ENCODE measurements around the gene NCAPD2. TPM values are rescaled to one million over a fixed set of nuclear protein-coding genes. Genes with fewer than 3 reads are reported as not detected.

The NCAPD2 gene
- total and polyA plus RNA-seq, 2 of the 4 experiments (the other 2 are of a cell fraction) = 35.6 to 57.9 TPM

- Histone ChIP-seq H3K79me1 (ENCODE audit: low read depth in 1 of 2, low read length in 2 of 2) (peaks cover 26 to 75% of the 10 kb centered on the region in 2 experiments; a peak in 3 of 4 replicates), H3K56ac (ENCODE audit: extremely low read depth, insufficient read depth, low read length) (peak overlapping the region; percentile 65; the same call in 1 of the 2 replicates), H3K4me3 (ENCODE audit: insufficient read depth, low read depth, low read length) (peak overlapping the region; percentile 82), H2AK5ac (ENCODE audit: low read depth, low read length) (peak overlapping the region; percentile 45; the same call in 1 of the 2 replicates), H3K27ac (ENCODE audit: insufficient read depth, low read length) (peak overlapping the region; percentile 46), H2BK15ac (ENCODE audit: low read depth, low read length) (no peak overlapping the region), H3K4ac (ENCODE audit: low read depth, low read length) (peak overlapping the region; percentile 70), H3K36me3 (ENCODE audit: control insufficient read depth, insufficient read depth, low read length) (peaks cover 14% of the 10 kb centered on the region), H2AK9ac (replicated peaks; ENCODE audit: low read depth, low read length, poor library complexity) (peak overlapping the region; percentile 94), H3K9me3 (ENCODE audit: control insufficient read depth, insufficient read depth, low read length) (no peaks in the 10 kb centered on the region), H4K8ac (ENCODE audit: low read depth in 2 of 2, low read length in 2 of 2) (peak overlapping the region in 1 of 2 experiments; percentile 72; a peak in 1 of 4 replicates), H3K9me1 (ENCODE audit: insufficient read depth, low read length) (peaks cover 21% of the 10 kb centered on the region), H2BK5ac (ENCODE audit: low read depth, low read length, poor library complexity, severe bottlenecking) (peak overlapping the region; percentile 69), H3K18ac (ENCODE audit: low read depth, low read length) (no peak overlapping the region; the same call in 1 of the 2 replicates), H2AFZ (replicated peaks; ENCODE audit: low read length, poor library complexity) (peak overlapping the region; percentile 73), H3K9ac (ENCODE audit: low read depth, low read length) (peak overlapping the region; percentile 74), H3K27me3 (ENCODE audit: control insufficient read depth, insufficient read depth, low read length) (no peaks in the 10 kb centered on the region), H2BK120ac (ENCODE audit: low read depth, low read length) (peak overlapping the region; percentile 49; the same call in 1 of the 2 replicates), H3K4me2 (ENCODE audit: low read depth, low read length) (peak overlapping the region; percentile 100), H4K5ac (ENCODE audit: low read depth, low read length) (peak overlapping the region; percentile 24), H4K91ac (ENCODE audit: insufficient read depth, low read depth, low read length) (peak overlapping the region; percentile 34; the same call in 1 of the 2 replicates), H4K20me1 (ENCODE audit: insufficient read depth, low read length) (peaks cover 26% of the 10 kb centered on the region; the same call in 1 of the 2 replicates), H3K4me1 (ENCODE audit: control insufficient read depth, insufficient read depth, low read length) (peaks cover 40% of the 10 kb centered on the region), H3K14ac (replicated peaks; ENCODE audit: low read depth, low read length) (peak overlapping the region; percentile 97), H2BK20ac (ENCODE audit: low read depth, low read length) (no peak overlapping the region), H3K23ac (ENCODE audit: low read depth, low read length) (peak overlapping the region; percentile 98)
- dilution Hi-C loops (cut with HindIII; ENCODE audit: low sequenced_read_pairs, unreplicated experiment) = no loop called here
- BruUV-seq (replicated peaks) = no TSS peak
- CTCF ChIA-PET = interaction anchor here (0.9 to 1.6 kb wide), 2 partner anchors 15 to 16 kb away, joined by 3 to 8 read pairs; no protein-coding TSS in a partner anchor
- POLR2A ChIA-PET (ENCODE audit: unreplicated experiment) = interaction anchor here (0.7 kb wide), 2 partner anchors 15 to 18 kb away, joined by 3 to 4 read pairs; no protein-coding TSS in a partner anchor
- in situ Hi-C loops (cut with MboI; ENCODE audit: low sequenced_read_pairs) = no loop called here
- DNase-seq (peak; percentile 72), ATAC-seq (ENCODE audit: low read depth) (peak; percentile 40)
- WGBS, 2 experiments (ENCODE audit: extremely low coverage in 2 of 2, insufficient read length in 1 of 2) = 9% methylated on average over 6 of the region's 22 CpGs; no CpG with 5 or more reads in 1 of the 2 experiments
- intact Hi-C loops (cut with micrococcal nuclease) = loop anchor here (5.0 to 10.0 kb wide), 3 partner anchors 53 to 570 kb away; partner anchors contain the start of genes CHD4 and ZNF384
- TF ChIP-seq CEBPB (IDR thresholded peaks at IDR 0.05; ENCODE audit: low read depth, low read length) (no peak), NFE2L2 (IDR thresholded peaks at IDR 0.05; ENCODE audit: low read depth, low read length) (no peak), MAFK (IDR thresholded peaks at IDR 0.05; ENCODE audit: low read depth, low read length) (no peak), POLR2A (IDR thresholded peaks at IDR 0.05; ENCODE audit: low read depth, low read length) (no peak), USF2 (IDR thresholded peaks at IDR 0.05; ENCODE audit: low read depth, low read length) (no peak), RAD21 (IDR thresholded peaks at IDR 0.05; ENCODE audit: low read length) (peak; percentile 43), MAZ (IDR thresholded peaks at IDR 0.05; ENCODE audit: borderline replicate concordance, low read depth, low read length) (peak; percentile 16; the same call in 1 of the 2 replicates), RCOR1 (IDR thresholded peaks at IDR 0.05; ENCODE audit: insufficient replicate concordance, low read length) (no peak), CTCF (conservative IDR thresholded peaks at IDR 0.05; ENCODE audit: low read depth, low read length) (peak; percentile 60), SMC3 (IDR thresholded peaks at IDR 0.05; ENCODE audit: low read depth, low read length) (peak; percentile 46), CHD1 (IDR thresholded peaks at IDR 0.05; ENCODE audit: low read depth, low read length) (no peak), ELK1 (IDR thresholded peaks at IDR 0.05; ENCODE audit: borderline replicate concordance, low read depth, low read length) (no peak), BHLHE40 (IDR thresholded peaks at IDR 0.05; ENCODE audit: low read depth, low read length) (no peak)
Measured at GRCh38 chr12:6554168-6555017, 60.5 kb downstream of the NCAPD2 start.
